ENCODE measurements around the gene ABI3. TPM values are rescaled to one million over a fixed set of nuclear protein-coding genes. Genes with fewer than 3 reads are reported as not detected.

The ABI3 gene
- total RNA-seq, 4 donors from 2014 or later, result 0.60 to 7.6 (median 5.9) TPM

- intact Hi-C loops (cut with DNase I; ENCODE audit: low total_unique reads) (no loop called here), in situ Hi-C loops (cut with MboI; ENCODE audit: low pct_ligation_motif_present in 1 of 4, low pct_unique_long_range_greater_than_20kb in 1 of 4, low sequenced_read_pairs in 3 of 4) (loop anchor here in 2 of 4 donors (5.0 kb wide), 2 partner anchors 48 to 53 kb away; no protein-coding TSS in a partner anchor)
- DNase-seq, result no peak
- no peak overlapping the region for H3K27ac ChIP-seq
- H3K9me3 ChIP-seq, result no peaks in the 10 kb centered on the region
- peaks cover 9 to 23% (median 15%) of the 10 kb centered on the region in 4 donors for H3K4me1 ChIP-seq
- H3K36me3 ChIP-seq, result no peaks in the 10 kb centered on the region
- H3K27me3 ChIP-seq, result peaks cover 37% of the 10 kb centered on the region
- TF ChIP-seq EP300 (IDR thresholded peaks at IDR 0.05; ENCODE audit: low read depth) (no peak), POLR2A (IDR thresholded peaks at IDR 0.05) (no peak)
- 10% methylated on average over 34 of the region's 36 CpGs; no CpG with 5 or more reads in 1 of the 2 donors for WGBS, 2 donors (ENCODE audit: low coverage in 1 of 2)
- H3K4me3 ChIP-seq, result peak overlapping the region; percentile 39 to 64 (median 54)
These were observed 19.5 kb downstream of the ABI3 start for GRCh38 chr17:49229805-49230600.

- H3K27ac ChIP-seq, result no peak within 1 kb of the TSS
- peak within 1 kb of the TSS; percentile 39 to 64 (median 54) for H3K4me3 ChIP-seq
These were observed 20.4 kb downstream of the ABI3 start, which contains the start of gene PHOSPHO1 for GRCh38 chr17:49230636-49231562. Gene PHOSPHO1 (minus strand): TSS chr17:49230787. CDS start chr17:49226691, 4,096 bp downstream.

GRCh38 chr17:49231563-49231894 lies 21.0 kb downstream of the ABI3 start:
- TF ChIP-seq POLR2AphosphoS5 (IDR thresholded peaks at IDR 0.05), result no peak
- TF ChIP-seq POLR2A (IDR thresholded peaks at IDR 0.05), result no peak
- no peak for TF ChIP-seq CTCF (IDR thresholded peaks at IDR 0.05)
- no peak for TF ChIP-seq EP300 (IDR thresholded peaks at IDR 0.05; ENCODE audit: low read depth)
- Histone ChIP-seq H3K4me3 (no peak overlapping the region), H3K27me3 (peaks cover 22% of the 10 kb centered on the region), H3K36me3 (no peaks in the 10 kb centered on the region), H3K27ac (no peak overlapping the region), H3K4me1 (peaks cover 9 to 22% (median 15%) of the 10 kb centered on the region in 4 donors), H3K9me3 (no peaks in the 10 kb centered on the region)
- in situ Hi-C loops (cut with MboI; ENCODE audit: low pct_ligation_motif_present in 1 of 4, low pct_unique_long_range_greater_than_20kb in 1 of 4, low sequenced_read_pairs in 3 of 4), result no loop called here
- WGBS, 2 donors (ENCODE audit: low coverage in 1 of 2), result 61% methylated on average over 7 of the region's 7 CpGs; no CpG with 5 or more reads in 1 of the 2 donors
- no peak for DNase-seq
- intact Hi-C loops (cut with DNase I; ENCODE audit: low total_unique reads), result no loop called here

More at GRCh38 chr17:49230636-49231562, 20.4 kb downstream of the ABI3 start, which contains the start of gene PHOSPHO1:
- TF ChIP-seq EP300 (IDR thresholded peaks at IDR 0.05; ENCODE audit: low read depth) (no peak), POLR2A (IDR thresholded peaks at IDR 0.05) (no peak), POLR2AphosphoS5 (IDR thresholded peaks at IDR 0.05) (peak in 1 of 3 donors; percentile 25), CTCF (IDR thresholded peaks at IDR 0.05) (peak in 1 of 5 experiments; percentile 10)
- peaks cover 28% of the 10 kb centered on the region for H3K27me3 ChIP-seq
- no peaks in the 10 kb centered on the region for H3K9me3 ChIP-seq
- DNase-seq, result peak; percentile 86
- 3% methylated on average over 32 of the region's 58 CpGs; no CpG with 5 or more reads in 1 of the 2 donors for WGBS, 2 donors (ENCODE audit: low coverage in 1 of 2)
- H3K36me3 ChIP-seq, result no peaks in the 10 kb centered on the region
- in situ Hi-C loops (cut with MboI; ENCODE audit: low pct_ligation_motif_present in 1 of 4, low pct_unique_long_range_greater_than_20kb in 1 of 4, low sequenced_read_pairs in 3 of 4), result no loop called here
- H3K4me1 ChIP-seq, result peaks cover 9 to 22% (median 15%) of the 10 kb centered on the region in 4 donors
- intact Hi-C loops (cut with DNase I; ENCODE audit: low total_unique reads), result no loop called here

- DNase-seq, result peak; percentile 28
- WGBS, 2 donors (ENCODE audit: low coverage in 1 of 2), result 71 to 93% methylated on average over 4 to 5 of the region's 5 CpGs
- intact Hi-C loops (cut with DNase I; ENCODE audit: low total_unique reads) (no loop called here), in situ Hi-C loops (cut with MboI; ENCODE audit: low pct_ligation_motif_present in 1 of 4, low pct_unique_long_range_greater_than_20kb in 1 of 4, low sequenced_read_pairs in 3 of 4) (no loop called here)
- no peaks in the 10 kb centered on the region for H3K36me3 ChIP-seq
- TF ChIP-seq EP300 (IDR thresholded peaks at IDR 0.05; ENCODE audit: low read depth), result no peak
- no peak for TF ChIP-seq POLR2AphosphoS5 (IDR thresholded peaks at IDR 0.05)
- no peak for TF ChIP-seq POLR2A (IDR thresholded peaks at IDR 0.05)
- TF ChIP-seq CTCF (IDR thresholded peaks at IDR 0.05), result no peak
- peaks cover 7% of the 10 kb centered on the region for H3K27me3 ChIP-seq
- peaks cover 8 to 16% (median 15%) of the 10 kb centered on the region in 4 donors for H3K4me1 ChIP-seq
- no peaks in the 10 kb centered on the region for H3K9me3 ChIP-seq
- H3K4me3 ChIP-seq, result no peak overlapping the region
- H3K27ac ChIP-seq, result no peak overlapping the region
These were observed 24.1 kb downstream of the ABI3 start for GRCh38 chr17:49234509-49235080.

Data from transverse colon (tissue), 4 donors.